Rectal smooth muscle tissue (tissue), 1 donor: ENCODE results near the gene KIAA1210.

Source experiments
- H3K27ac ChIP-seq: one replicate; pipeline ENCODE4 v1.7.0; 2013; ENCODE audit warnings: low read depth, low read length, inconsistent platforms
- H3K27me3 ChIP-seq: one replicate; pipeline ENCODE4 v1.7.0; 2013; ENCODE audit warnings: low read length; ENCODE audit not compliant: control insufficient read depth, insufficient read depth
- H3K36me3 ChIP-seq: one replicate; pipeline ENCODE4 v1.7.0; 2013; ENCODE audit warnings: low read length; ENCODE audit not compliant: control insufficient read depth, insufficient read depth
- H3K4me1 ChIP-seq: one replicate; pipeline ENCODE4 v1.7.0; 2013; ENCODE audit warnings: low read length; ENCODE audit not compliant: control insufficient read depth, insufficient read depth
- H3K4me3 ChIP-seq: one replicate; pipeline ENCODE4 v1.7.0; 2013; ENCODE audit warnings: low read length
- H3K9ac ChIP-seq: one replicate; pipeline ENCODE4 v1.7.0; 2013; ENCODE audit warnings: low read length

The KIAA1210 gene

DNA sequence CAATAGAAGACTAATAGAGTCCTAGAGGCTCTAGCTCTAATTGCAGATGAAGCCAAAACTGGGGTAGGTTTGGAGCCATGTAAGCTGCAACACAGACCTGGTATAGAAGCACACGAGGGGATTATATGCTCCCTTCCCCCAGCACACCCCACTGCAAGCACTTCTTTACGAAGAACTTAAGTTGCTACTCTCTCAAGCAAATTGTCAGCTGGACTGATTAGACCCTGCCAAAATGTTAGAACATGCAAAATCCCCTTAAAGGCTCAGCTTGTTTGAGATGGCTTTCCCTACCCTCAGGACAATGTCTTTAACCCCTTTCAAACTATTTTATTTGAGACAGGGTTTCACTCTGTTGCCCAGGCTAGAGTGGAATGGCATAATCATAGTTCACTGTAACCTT, 4.7 kb upstream of the KIAA1210 start:
- H3K4me3 ChIP-seq = no peak overlapping the region
- H3K27me3 ChIP-seq = peaks cover 4% of the 10 kb centered on the region
- no peaks in the 10 kb centered on the region for H3K36me3 ChIP-seq
- no peak overlapping the region for H3K9ac ChIP-seq
- H3K4me1 ChIP-seq = no peaks in the 10 kb centered on the region
- no peak overlapping the region for H3K27ac ChIP-seq

DNA sequence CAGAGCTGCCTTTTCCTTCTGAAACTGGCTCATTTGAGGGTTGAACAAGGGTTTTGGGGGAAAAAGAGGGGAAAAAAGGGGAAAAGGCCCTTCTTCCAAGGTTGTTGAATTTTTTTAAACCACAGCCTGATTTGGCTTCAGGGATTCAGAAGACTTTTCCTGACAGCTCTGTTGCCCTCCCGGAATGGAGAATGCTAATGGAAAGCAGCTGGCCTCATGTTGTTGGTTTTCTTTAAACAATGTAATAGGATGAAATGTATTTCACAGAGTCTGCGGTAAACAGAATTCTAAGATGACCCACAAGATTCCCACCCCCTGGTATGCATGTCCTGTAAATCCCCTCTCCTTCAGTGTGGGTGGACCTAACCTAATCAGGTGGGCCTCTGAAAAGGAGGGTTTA, 3.3 kb upstream of the KIAA1210 start:
- Histone ChIP-seq H3K9ac (no peak overlapping the region), H3K4me3 (no peak overlapping the region), H3K36me3 (no peaks in the 10 kb centered on the region), H3K27me3 (peaks cover 4% of the 10 kb centered on the region), H3K27ac (no peak overlapping the region), H3K4me1 (no peaks in the 10 kb centered on the region)

DNA sequence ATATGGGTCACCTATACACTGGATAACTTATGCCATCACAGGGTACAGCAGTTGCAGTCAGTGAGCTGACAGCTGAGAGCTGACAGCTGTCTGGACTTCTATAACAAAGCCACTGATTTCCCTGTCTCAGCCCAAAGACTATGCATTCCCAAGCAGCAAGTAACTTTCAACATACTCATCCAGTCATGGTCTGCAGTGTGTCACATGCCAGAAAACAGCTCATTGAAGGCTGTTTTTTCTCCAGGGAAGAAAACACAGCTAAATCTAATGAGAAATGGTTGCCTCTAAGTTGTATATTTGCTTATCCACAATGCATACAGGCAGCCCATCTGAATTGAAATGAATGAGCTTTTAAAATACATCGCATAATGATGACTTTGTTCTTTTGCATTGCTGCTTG, 6.3 kb downstream of the KIAA1210 start:
- no peak overlapping the region for H3K4me3 ChIP-seq
- no peaks in the 10 kb centered on the region for H3K27me3 ChIP-seq
- H3K36me3 ChIP-seq = no peaks in the 10 kb centered on the region
- no peaks in the 10 kb centered on the region for H3K4me1 ChIP-seq
- no peak overlapping the region for H3K9ac ChIP-seq
- H3K27ac ChIP-seq = no peak overlapping the region

DNA sequence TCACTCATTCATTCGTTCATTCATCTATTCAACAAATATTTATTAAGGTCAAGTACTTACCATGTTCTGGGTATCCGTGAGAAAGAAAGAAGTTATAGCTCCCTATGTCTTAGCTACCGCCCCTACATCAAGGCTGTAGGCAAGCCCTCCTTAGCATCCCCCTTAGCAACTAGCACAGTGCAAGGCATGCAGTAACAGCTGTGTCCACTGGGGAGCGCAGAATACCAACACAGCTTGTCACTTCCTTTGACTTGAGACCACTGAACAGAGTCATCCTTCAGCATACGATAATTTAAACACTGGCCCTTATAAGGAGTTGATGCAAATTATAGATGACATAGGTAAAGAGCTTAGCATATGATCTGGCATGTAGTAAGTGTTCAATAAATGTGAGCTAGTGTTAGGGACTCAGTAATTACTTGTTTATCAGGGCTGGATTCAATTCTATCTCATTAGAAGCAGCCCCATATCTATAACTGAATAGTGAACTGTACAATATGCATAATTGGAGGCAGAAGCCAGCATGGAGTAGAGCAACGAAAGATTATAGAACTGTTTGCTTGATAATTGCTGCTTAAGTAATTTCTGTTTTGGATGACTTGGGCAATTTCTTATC, 8.7 kb downstream of the KIAA1210 start:
- Histone ChIP-seq H3K4me3 (no peak overlapping the region), H3K36me3 (no peaks in the 10 kb centered on the region), H3K9ac (no peak overlapping the region), H3K27me3 (no peaks in the 10 kb centered on the region), H3K27ac (no peak overlapping the region), H3K4me1 (no peaks in the 10 kb centered on the region)

DNA sequence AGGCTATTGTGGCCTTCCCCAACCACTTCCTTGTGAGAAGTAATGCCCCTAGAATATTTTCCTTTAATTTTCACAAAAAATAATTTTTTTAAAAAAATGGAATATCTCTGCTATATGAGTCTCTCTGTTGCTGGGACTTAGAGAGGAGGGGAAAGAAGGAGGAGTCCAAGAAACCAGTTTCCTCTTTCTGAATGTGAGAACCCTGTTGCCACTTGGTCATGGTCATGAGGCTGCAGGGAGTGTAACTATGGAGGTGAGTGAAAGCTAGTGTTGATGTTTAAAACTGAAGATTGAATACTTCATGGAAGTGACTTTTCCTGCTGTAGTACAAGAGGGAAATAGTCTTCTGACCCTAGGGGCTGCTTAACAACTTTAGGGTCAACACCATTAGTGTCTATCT, 20.4 kb downstream of the KIAA1210 start:
- Histone ChIP-seq H3K27me3 (no peaks in the 10 kb centered on the region), H3K36me3 (no peaks in the 10 kb centered on the region), H3K4me1 (no peaks in the 10 kb centered on the region), H3K4me3 (no peak overlapping the region), H3K27ac (no peak overlapping the region), H3K9ac (no peak overlapping the region)

DNA sequence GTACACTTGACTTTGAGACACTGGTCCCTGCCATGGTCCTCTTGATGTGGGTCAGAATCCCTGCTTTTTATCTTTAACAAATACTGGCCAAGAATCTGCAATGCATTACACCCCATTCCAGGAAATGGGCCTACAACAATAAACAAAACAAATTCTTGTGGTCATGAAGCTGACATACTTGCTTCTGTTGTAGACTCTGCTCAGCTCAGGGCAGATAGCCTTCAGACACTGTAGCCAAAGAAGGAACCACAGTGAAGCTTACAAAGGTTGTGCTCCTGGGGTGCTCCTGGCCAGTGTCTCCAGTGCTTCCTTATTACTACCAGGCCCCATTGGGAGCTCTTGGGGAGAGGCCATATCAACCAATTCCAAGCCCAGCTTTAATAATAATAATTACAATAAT, 21.8 kb downstream of the KIAA1210 start:
- Histone ChIP-seq H3K4me1 (no peaks in the 10 kb centered on the region), H3K9ac (no peak overlapping the region), H3K27ac (no peak overlapping the region), H3K36me3 (no peaks in the 10 kb centered on the region), H3K4me3 (no peak overlapping the region), H3K27me3 (no peaks in the 10 kb centered on the region)

DNA sequence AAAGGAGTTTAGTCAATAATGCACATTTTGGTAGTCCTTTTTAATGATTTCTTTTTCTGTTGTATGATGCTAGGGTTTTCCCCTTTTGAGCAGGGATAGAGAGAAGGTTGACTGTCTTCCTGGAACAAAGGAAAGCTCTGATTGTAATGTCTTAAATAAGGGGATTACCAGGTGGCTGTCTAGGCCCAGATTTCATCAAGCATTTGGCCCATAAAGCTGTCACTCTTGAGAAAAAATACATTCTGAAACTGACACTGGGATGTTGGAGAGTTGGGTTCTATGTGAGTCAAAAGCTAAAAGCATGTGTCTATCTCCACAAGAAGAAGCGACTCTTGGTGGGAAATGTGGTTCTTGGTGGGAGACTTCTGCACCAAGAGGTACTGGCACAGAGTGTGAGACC, 26.4 kb downstream of the KIAA1210 start:
- Histone ChIP-seq H3K4me1 (no peaks in the 10 kb centered on the region), H3K27ac (no peak overlapping the region), H3K9ac (no peak overlapping the region), H3K36me3 (no peaks in the 10 kb centered on the region), H3K4me3 (no peak overlapping the region), H3K27me3 (no peaks in the 10 kb centered on the region)

DNA sequence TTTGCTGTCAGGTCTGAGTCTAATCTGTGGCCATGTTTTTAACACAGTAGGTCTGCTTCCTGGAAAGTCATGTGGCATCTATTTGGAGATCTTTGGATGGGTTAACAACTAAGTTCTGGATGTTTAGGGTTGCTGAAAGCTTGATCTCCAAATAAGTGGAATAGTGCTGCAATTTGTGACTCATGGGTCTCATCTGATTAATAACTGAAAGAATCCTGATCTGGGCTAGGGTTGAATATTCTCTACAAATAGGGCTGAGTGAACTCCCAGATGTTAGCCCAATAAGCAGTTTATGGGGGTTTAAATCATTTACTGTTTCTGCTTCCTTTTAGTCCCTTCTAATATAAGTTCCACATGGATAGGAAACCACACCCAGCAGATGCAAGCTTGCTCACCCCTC, 31.7 kb downstream of the KIAA1210 start:
- no peaks in the 10 kb centered on the region for H3K27me3 ChIP-seq
- no peaks in the 10 kb centered on the region for H3K4me1 ChIP-seq
- H3K36me3 ChIP-seq = no peaks in the 10 kb centered on the region
- no peak overlapping the region for H3K9ac ChIP-seq
- no peak overlapping the region for H3K27ac ChIP-seq
- H3K4me3 ChIP-seq = no peak overlapping the region

DNA sequence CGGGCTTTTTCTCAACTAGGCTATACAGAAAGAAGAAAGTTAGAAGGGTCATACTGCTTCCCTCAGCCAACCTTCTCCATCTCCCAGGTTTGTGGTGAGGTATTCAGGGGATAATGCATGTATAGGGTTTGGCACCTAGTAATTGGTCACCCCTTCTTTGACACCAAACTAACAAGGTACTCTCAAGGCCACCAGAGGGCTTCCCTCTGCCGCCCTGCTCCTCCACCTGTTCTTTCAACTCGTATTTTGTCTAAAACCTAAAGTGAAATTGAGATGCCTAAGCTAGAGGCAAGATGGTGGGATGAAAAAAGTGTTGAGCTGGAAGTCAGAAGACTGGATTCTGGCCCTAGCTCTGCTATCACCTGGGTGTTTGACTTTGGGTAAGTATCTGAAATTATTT, 32.8 kb downstream of the KIAA1210 start:
- Histone ChIP-seq H3K4me1 (no peaks in the 10 kb centered on the region), H3K4me3 (no peak overlapping the region), H3K27me3 (no peaks in the 10 kb centered on the region), H3K27ac (no peak overlapping the region), H3K9ac (no peak overlapping the region), H3K36me3 (no peaks in the 10 kb centered on the region)

DNA sequence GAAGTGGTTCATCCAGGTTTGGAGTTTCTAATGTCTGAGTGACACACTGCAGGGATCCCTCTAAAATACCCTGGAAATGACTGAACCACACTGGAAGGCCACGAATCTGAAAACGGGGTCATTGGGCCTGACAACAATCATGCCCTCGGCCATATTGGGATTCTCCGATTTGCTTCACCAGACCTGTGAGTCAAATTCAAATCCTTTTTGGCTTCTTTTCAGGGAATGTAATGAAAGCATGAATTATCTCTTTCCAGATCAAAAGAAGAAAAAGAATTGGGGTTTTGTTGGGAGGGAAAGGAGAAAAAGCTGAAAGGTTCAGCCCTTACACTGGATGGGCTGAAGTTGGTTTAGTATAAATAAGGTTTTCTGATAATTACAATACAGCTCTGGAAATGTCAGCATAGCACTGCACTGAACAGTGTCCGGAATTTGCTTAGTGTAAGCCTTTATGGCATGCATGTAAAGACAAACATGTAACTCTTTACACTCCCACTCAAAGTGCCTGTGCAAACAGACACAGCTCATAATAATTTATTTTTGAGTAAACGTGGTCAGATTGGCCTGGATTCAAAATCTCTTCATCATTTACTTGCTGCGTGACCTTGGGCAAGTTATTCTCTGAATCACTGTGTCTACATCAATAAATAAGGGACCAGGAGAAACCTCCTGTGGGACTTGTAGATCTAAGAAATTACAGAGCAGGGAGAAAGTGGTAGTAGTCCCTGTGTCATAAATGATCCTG, 33.4 kb downstream of the KIAA1210 start:
- no peaks in the 10 kb centered on the region for H3K27me3 ChIP-seq

DNA sequence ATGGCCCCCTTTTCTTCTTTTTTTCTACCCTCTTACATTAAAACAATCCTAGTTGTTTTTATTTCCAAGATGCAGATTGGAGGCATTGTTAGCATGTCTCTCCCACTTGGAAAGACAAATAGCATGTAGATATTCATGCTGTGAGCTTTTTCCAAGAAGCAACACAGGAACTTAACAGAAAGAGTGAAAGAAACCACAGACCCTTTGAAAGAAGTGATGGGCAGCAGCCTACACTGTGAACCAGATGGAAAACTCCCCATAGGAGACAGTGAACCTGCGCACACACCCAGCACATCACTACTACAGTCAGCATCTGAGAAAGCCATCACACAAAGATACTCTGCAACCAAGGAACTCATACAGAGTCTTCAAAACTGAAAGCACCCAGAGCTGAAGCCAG, 37.0 kb downstream of the KIAA1210 start:
- no peak overlapping the region for H3K27ac ChIP-seq
- H3K4me3 ChIP-seq = no peak overlapping the region
- no peak overlapping the region for H3K9ac ChIP-seq
- H3K36me3 ChIP-seq = no peaks in the 10 kb centered on the region
- H3K4me1 ChIP-seq = no peaks in the 10 kb centered on the region
- H3K27me3 ChIP-seq = no peaks in the 10 kb centered on the region

More for the DNA sequence above, 33.4 kb downstream of the KIAA1210 start:
- Histone ChIP-seq H3K4me1 (no peaks in the 10 kb centered on the region), H3K27ac (no peak overlapping the region), H3K4me3 (no peak overlapping the region), H3K9ac (no peak overlapping the region), H3K36me3 (no peaks in the 10 kb centered on the region)

DNA sequence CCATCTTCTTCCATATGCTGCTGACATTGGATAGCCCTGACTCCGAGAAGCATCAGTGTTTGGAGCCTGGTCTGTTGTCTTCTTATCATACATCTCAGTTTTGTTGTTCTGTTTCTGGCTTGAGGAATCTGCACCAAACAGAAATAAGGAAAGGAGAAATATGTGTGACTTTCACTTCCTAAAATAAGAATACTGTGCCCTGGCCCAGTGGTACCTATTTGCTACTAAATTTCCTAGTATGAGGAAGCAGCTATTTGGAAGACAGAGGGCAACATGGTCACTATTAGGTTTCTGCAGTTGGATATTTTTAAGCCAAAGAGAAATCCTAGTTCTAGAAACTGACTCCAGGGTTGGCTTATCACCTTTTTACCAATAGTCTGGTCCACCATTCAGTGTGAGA, 38.0 kb downstream of the KIAA1210 start:
- no peaks in the 10 kb centered on the region for H3K36me3 ChIP-seq
- no peaks in the 10 kb centered on the region for H3K4me1 ChIP-seq
- no peak overlapping the region for H3K4me3 ChIP-seq
- no peak overlapping the region for H3K9ac ChIP-seq
- no peaks in the 10 kb centered on the region for H3K27me3 ChIP-seq
- no peak overlapping the region for H3K27ac ChIP-seq

DNA sequence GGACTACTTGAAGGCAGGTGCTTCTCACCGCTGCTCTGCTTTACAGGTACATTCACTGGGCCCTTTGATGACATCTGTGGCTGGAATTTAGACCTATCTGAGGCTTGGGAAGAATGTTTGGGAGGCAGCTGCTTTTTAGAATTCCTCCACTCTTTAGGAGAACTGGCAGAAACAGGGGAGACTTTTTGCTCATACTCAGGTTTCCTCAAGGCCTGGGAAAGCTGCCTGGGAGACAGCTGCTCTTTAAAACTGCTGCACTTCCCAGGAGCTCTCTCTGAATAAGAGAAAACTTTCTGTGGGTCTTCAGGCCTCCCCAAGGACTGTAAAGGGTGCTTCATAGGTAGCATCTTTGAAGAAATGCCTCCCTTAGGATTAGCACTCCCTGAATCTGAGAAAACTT, 40.5 kb downstream of the KIAA1210 start:
- Histone ChIP-seq H3K27ac (no peak overlapping the region), H3K4me1 (no peaks in the 10 kb centered on the region), H3K4me3 (no peak overlapping the region), H3K9ac (no peak overlapping the region), H3K36me3 (no peaks in the 10 kb centered on the region), H3K27me3 (no peaks in the 10 kb centered on the region)
